B cell (primary cell): ENCODE results near the gene UPK1B. TPM values are rescaled to one million over a fixed set of nuclear protein-coding genes. Genes with fewer than 3 reads are reported as not detected.

Source experiments
- ATAC-seq: fragments of 200-7000 bp; cut with Tn5 transposase; one replicate; pipeline ENCODE4 v1.10.0; 2021; ENCODE audit warnings: low read depth, mild to moderate bottlenecking, moderate number of reproducible peaks, moderate library complexity
- CTCF ChIA-PET: fragments of 350-600 bp; sonication (Branson Sonifier 250); formaldehyde crosslinking; loops from one replicate; lab custom pipeline; 2021; ENCODE audit warnings: antibody characterized with exemption, inconsistent platforms; lab: Charles Lee
- POLR2A ChIA-PET: fragments of 350-600 bp; sonication (Branson Sonifier 250); formaldehyde crosslinking; loops from one replicate; lab custom pipeline; 2021; ENCODE audit warnings: antibody characterized with exemption; lab: Charles Lee
- DNase-seq: peaks from one replicate; pipeline ENCODE4 v3.0.0; 2013
- H2AFZ ChIP-seq: 2 replicates; pipeline ENCODE4 v1.6.1; 2012; ENCODE audit warnings: mild to moderate bottlenecking, low read depth, low read length; ENCODE audit not compliant: insufficient read depth, poor library complexity, severe bottlenecking
- H3K27ac ChIP-seq, 2 donors: 1 replicate in 1 of 2; 2 replicates in 1 of 2; pipeline ENCODE4 v1.5.1; 2012 to 2013; ENCODE audit warnings: low read length in 2 of 2, mild to moderate bottlenecking in 2 of 2, moderate library complexity in 1 of 2
- H3K27me3 ChIP-seq, 4 experiments: fragments of 200-600 bp in 1 of 4; sonication (generic) in 1 of 4; replicated peaks in 1 of 4; 1 replicate in 2 of 4; 2 replicates in 2 of 4; pipeline versions ENCODE4 v1.6.1 to v1.7.0; 2013 to 2016; ENCODE audit warnings: low read length in 3 of 4, mild to moderate bottlenecking in 2 of 4, mixed read lengths in 1 of 4, moderate library complexity in 1 of 4; ENCODE audit not compliant: insufficient read depth in 4 of 4, control insufficient read depth in 3 of 4; ENCODE audit errors: control extremely low read depth in 1 of 4
- H3K36me3 ChIP-seq, 2 experiments: replicated peaks in 1 of 2; 1 replicate in 1 of 2; 2 replicates in 1 of 2; pipeline versions ENCODE4 v1.6.1 to v1.7.1; 2013; ENCODE audit warnings: low read length in 1 of 2; ENCODE audit not compliant: insufficient read depth in 2 of 2, control insufficient read depth in 1 of 2; ENCODE audit errors: control extremely low read depth in 1 of 2, extremely low read depth in 1 of 2
- H3K4me1 ChIP-seq, 2 donors: fragments of 200-600 bp in 1 of 2; sonication (generic) in 1 of 2; 1 replicate in 1 of 2; 2 replicates in 1 of 2; pipeline versions ENCODE4 v1.5.1 to v1.6.1; 2013 to 2017; ENCODE audit warnings: low read length in 2 of 2; ENCODE audit not compliant: control insufficient read depth in 2 of 2, insufficient read depth in 2 of 2
- H3K4me2 ChIP-seq: replicated peaks from 2 replicates; pipeline ENCODE3; 2012; ENCODE audit warnings: mild to moderate bottlenecking, low read depth, low read length; ENCODE audit not compliant: poor library complexity, severe bottlenecking
- H3K4me3 ChIP-seq, 5 experiments: fragments of 200-600 bp in 1 of 5; sonication (generic) in 1 of 5; 1 replicate in 3 of 5; 2 replicates in 2 of 5; pipeline versions ENCODE4 v1.5.1 to v1.7.0; 2011 to 2016; ENCODE audit warnings: low read length in 4 of 5, mild to moderate bottlenecking in 4 of 5, low read depth in 2 of 5, control low read depth in 1 of 5, moderate library complexity in 1 of 5; ENCODE audit not compliant: insufficient read depth in 1 of 5; ENCODE audit errors: control extremely low read depth in 1 of 5, extremely low read depth in 1 of 5
- H3K79me2 ChIP-seq: fragments of 200-600 bp; sonication (generic); one replicate; pipeline ENCODE4 v1.6.0; 2016; ENCODE audit warnings: low read length; ENCODE audit not compliant: control insufficient read depth, insufficient read depth
- H3K9ac ChIP-seq: fragments of 200-600 bp; sonication (generic); 2 replicates; pipeline ENCODE4 v1.6.1; 2017; ENCODE audit warnings: mild to moderate bottlenecking, low read length, moderate library complexity
- H3K9me3 ChIP-seq, 3 donors: one replicate each; pipeline versions ENCODE4 v1.6.1 to v1.7.1; 2013; ENCODE audit warnings: low read length in 2 of 3; ENCODE audit not compliant: control insufficient read depth in 2 of 3, insufficient read depth in 1 of 3; ENCODE audit errors: control extremely low read depth in 1 of 3
- H4K20me1 ChIP-seq: 2 replicates; pipeline ENCODE4 v1.6.0; 2012; ENCODE audit warnings: mild to moderate bottlenecking, low read length; ENCODE audit not compliant: insufficient read depth, control insufficient read depth, poor library complexity, severe bottlenecking
- H3K27ac Mint-ChIP-seq: one replicate; pipeline ENCODE4 v1.8.0; 2021; ENCODE audit warnings: mixed read lengths
- H3K27me3 Mint-ChIP-seq: one replicate; pipeline ENCODE4 v1.8.0; 2021; ENCODE audit warnings: mixed read lengths
- H3K4me1 Mint-ChIP-seq: one replicate; pipeline ENCODE4 v1.8.0; 2021; ENCODE audit warnings: mixed read lengths
- H3K4me3 Mint-ChIP-seq: one replicate; pipeline ENCODE4 v1.8.0; 2021; ENCODE audit warnings: mixed read lengths
- H3K9me3 Mint-ChIP-seq: one replicate; pipeline ENCODE4 v1.8.0; 2022; ENCODE audit warnings: mixed read lengths; ENCODE audit not compliant: insufficient read depth
- CTCF ChIP-seq: fragments of 200-600 bp; IDR thresholded peaks from one replicate; pipeline ENCODE4 v1.8.0; 2022; ENCODE audit warnings: antibody characterized with exemption, mild to moderate bottlenecking
- EZH2 ChIP-seq: IDR thresholded peaks from 2 replicates; pipeline ENCODE4 v1.6.1; 2012; ENCODE audit warnings: borderline replicate concordance, low read depth, mild to moderate bottlenecking, moderate library complexity, low read length; ENCODE audit not compliant: insufficient read depth, poor library complexity, severe bottlenecking
- WGBS: methylation state at CpG from one replicate; pipeline ENCODE4 v1.1.5; 2013; ENCODE audit warnings: missing lambda C conversion rate; ENCODE audit not compliant: insufficient coverage; 5-methylcytosine and 5-hydroxymethylcytosine counted together
- intact Hi-C: fragments of 100-400 bp; cut with micrococcal nuclease; formaldehyde crosslinking; loops from one replicate; pipeline ENCODE4 v1.10.0; 2022
- polyA plus RNA-seq: library from polyadenylated mRNA; depleted of rRNA; stranded (reverse); fragments of >200 nt; gene quantifications from 2 replicates; pipeline ENCODE4 v1.2.3, GENCODE V29; 2012
- total RNA-seq, 2 donors: library from RNA; stranded (reverse); fragments of 120-200 nt in 1 of 2; gene quantifications; 1 replicate in 1 of 2; 2 replicates in 1 of 2; pipeline versions ENCODE4 v1.2.3 to v1.2.4, GENCODE V29; 2013 to 2022

The UPK1B gene
- total and polyA plus RNA-seq, 2 donors (not counting 1 experiment from before 2014, with no cell fraction given): not detected

GRCh38 chr3:119238363-119238762, 65.0 kb downstream of the UPK1B start:
- H3K9me3 ChIP-seq: no peaks in the 10 kb centered on the region
- H3K27ac ChIP-seq: peak overlapping the region in 1 of 2 donors; percentile 46
- H3K4me3 ChIP-seq: no peak overlapping the region
- peaks cover 30% of the 10 kb centered on the region for H3K79me2 ChIP-seq
- ChIA-PET CTCF (no interaction called here), POLR2A (no interaction called here)
- Mint-ChIP-seq H3K4me3 (no peak overlapping the region), H3K27me3 (no peaks in the 10 kb centered on the region), H3K9me3 (no peaks in the 10 kb centered on the region), H3K27ac (no peak overlapping the region), H3K4me1 (peaks cover 30% of the 10 kb centered on the region)
- no peak overlapping the region for H2AFZ ChIP-seq
- H3K36me3 ChIP-seq: peaks cover 2 to 16% of the 10 kb centered on the region in 2 experiments
- H3K4me1 ChIP-seq: peaks cover 30 to 34% of the 10 kb centered on the region in 2 donors
- ATAC-seq (no peak), DNase-seq (no peak)
- peak overlapping the region; percentile 40 for H3K4me2 ChIP-seq
- H3K27me3 ChIP-seq: no peaks in the 10 kb centered on the region
- intact Hi-C loops: no loop called here
- WGBS: no CpG with 5 or more reads among the region's 4 CpGs
- TF ChIP-seq EZH2 (no peak), CTCF (no peak)
- H4K20me1 ChIP-seq: no peaks in the 10 kb centered on the region
- no peak overlapping the region for H3K9ac ChIP-seq

GRCh38 chr3:119239206-119239820, 65.9 kb downstream of the UPK1B start:
- Mint-ChIP-seq H3K27ac (peak overlapping the region; percentile 54), H3K4me3 (peak overlapping the region; percentile 86), H3K9me3 (no peaks in the 10 kb centered on the region), H3K27me3 (no peaks in the 10 kb centered on the region), H3K4me1 (peaks cover 30% of the 10 kb centered on the region)
- TF ChIP-seq CTCF (no peak), EZH2 (no peak)
- Histone ChIP-seq H3K4me1 (peaks cover 30 to 34% of the 10 kb centered on the region in 2 donors), H3K27me3 (no peaks in the 10 kb centered on the region), H3K36me3 (peaks cover 2 to 12% of the 10 kb centered on the region in 2 experiments), H4K20me1 (no peaks in the 10 kb centered on the region), H3K9ac (peak overlapping the region; percentile 91), H3K4me3 (peak overlapping the region in 4 of 5 experiments; percentile 57 to 82 (median 76)), H3K4me2 (peak overlapping the region; percentile 86), H3K27ac (peak overlapping the region in 1 of 2 donors; percentile 93), H3K79me2 (peaks cover 30% of the 10 kb centered on the region), H3K9me3 (no peaks in the 10 kb centered on the region), H2AFZ (peak overlapping the region; percentile 81)
- intact Hi-C loops: no loop called here
- 60% methylated on average over 1 of the region's 5 CpGs for WGBS
- DNase-seq (peak; percentile 21), ATAC-seq (no peak)
- CTCF ChIA-PET: interaction anchor here (0.6 to 3.2 kb wide), 3 partner anchors 14 to 355 kb away, joined by 3 to 78 read pairs (median 7); no protein-coding TSS in a partner anchor
- POLR2A ChIA-PET: interaction anchor here (0.6 kb wide), 1 partner anchor 224 kb away, joined by 3 read pairs; the partner anchor contains the start of gene TMEM39A
